Nephron (organoid): ENCODE results near the gene SLC22A14.
A peak's percentile ranks its signal among the peaks of the same experiment; 100 is the strongest.
"Not testable (repeated sequence)": the region's sequence is repeated elsewhere in the genome, so short reads cannot be mapped to it uniquely, and the experiment has no call there.

Source experiments
- H3K27ac Mint-ChIP-seq, 3 experiments: 2 replicates each; pipeline ENCODE4 v1.8.0; 2020; ENCODE audit warnings: mixed read lengths in 3 of 3, mild to moderate bottlenecking in 2 of 3, moderate library complexity in 1 of 3
- H3K27me3 Mint-ChIP-seq: 2 replicates; pipeline ENCODE4 v1.8.0; 2021; ENCODE audit warnings: low read depth, mild to moderate bottlenecking, moderate library complexity, mixed read lengths
- H3K36me3 Mint-ChIP-seq: 2 replicates; pipeline ENCODE4 v1.8.0; 2020; ENCODE audit warnings: low read depth, mixed read lengths
- H3K4me1 Mint-ChIP-seq: 2 replicates; pipeline ENCODE4 v1.8.0; 2020; ENCODE audit warnings: mixed read lengths
- H3K4me3 Mint-ChIP-seq, 3 experiments: 2 replicates each; pipeline ENCODE4 v1.8.0; 2020; ENCODE audit warnings: mild to moderate bottlenecking in 3 of 3, mixed read lengths in 3 of 3, moderate library complexity in 2 of 3
- H3K9me3 Mint-ChIP-seq: 2 replicates; pipeline ENCODE4 v1.8.0; 2020; ENCODE audit warnings: mixed read lengths
- TF ChIP-seq, protein P1 (sequence below), 3 experiments: fragments of 200-600 bp; sonication (generic); IDR thresholded peaks; one replicate each; pipeline ENCODE4 v1.5.0; 2021; ENCODE audit warnings: antibody characterized with exemption in 3 of 3; ENCODE audit not compliant: unreplicated experiment in 3 of 3

SLC22A14 gene

DNA sequence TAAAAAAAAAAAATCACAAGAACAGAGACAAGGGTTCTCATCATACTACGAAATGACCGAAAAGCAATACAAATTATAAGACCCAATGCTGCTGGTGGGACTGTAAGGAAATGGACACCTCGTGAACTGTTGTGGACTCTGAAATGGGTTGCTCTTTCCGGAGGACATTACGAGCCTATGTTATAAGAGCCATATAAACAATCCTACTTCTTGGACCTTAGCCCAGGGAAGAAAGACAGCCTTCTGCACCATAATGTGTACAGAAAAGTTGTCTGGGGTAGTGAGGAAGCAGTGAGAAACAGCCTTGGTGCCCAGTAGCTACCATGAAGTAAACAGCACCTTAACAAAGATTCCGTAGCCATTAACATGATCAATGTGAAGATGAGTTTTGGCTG, 2.7 kb downstream of the SLC22A14 start:
- Mint-ChIP-seq H3K9me3 (peaks cover 9% of the 10 kb centered on the region), H3K27ac (no peak overlapping the region), H3K4me3 (no peak overlapping the region), H3K36me3 (no peaks in the 10 kb centered on the region), H3K27me3 (peaks cover 4% of the 10 kb centered on the region), H3K4me1 (no peaks in the 10 kb centered on the region)
- TF ChIP-seq, protein P1, sequence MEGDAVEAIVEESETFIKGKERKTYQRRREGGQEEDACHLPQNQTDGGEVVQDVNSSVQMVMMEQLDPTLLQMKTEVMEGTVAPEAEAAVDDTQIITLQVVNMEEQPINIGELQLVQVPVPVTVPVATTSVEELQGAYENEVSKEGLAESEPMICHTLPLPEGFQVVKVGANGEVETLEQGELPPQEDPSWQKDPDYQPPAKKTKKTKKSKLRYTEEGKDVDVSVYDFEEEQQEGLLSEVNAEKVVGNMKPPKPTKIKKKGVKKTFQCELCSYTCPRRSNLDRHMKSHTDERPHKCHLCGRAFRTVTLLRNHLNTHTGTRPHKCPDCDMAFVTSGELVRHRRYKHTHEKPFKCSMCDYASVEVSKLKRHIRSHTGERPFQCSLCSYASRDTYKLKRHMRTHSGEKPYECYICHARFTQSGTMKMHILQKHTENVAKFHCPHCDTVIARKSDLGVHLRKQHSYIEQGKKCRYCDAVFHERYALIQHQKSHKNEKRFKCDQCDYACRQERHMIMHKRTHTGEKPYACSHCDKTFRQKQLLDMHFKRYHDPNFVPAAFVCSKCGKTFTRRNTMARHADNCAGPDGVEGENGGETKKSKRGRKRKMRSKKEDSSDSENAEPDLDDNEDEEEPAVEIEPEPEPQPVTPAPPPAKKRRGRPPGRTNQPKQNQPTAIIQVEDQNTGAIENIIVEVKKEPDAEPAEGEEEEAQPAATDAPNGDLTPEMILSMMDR (IDR thresholded peaks at IDR 0.05; ENCODE audit: unreplicated experiment in 3 of 3) = no peak

DNA sequence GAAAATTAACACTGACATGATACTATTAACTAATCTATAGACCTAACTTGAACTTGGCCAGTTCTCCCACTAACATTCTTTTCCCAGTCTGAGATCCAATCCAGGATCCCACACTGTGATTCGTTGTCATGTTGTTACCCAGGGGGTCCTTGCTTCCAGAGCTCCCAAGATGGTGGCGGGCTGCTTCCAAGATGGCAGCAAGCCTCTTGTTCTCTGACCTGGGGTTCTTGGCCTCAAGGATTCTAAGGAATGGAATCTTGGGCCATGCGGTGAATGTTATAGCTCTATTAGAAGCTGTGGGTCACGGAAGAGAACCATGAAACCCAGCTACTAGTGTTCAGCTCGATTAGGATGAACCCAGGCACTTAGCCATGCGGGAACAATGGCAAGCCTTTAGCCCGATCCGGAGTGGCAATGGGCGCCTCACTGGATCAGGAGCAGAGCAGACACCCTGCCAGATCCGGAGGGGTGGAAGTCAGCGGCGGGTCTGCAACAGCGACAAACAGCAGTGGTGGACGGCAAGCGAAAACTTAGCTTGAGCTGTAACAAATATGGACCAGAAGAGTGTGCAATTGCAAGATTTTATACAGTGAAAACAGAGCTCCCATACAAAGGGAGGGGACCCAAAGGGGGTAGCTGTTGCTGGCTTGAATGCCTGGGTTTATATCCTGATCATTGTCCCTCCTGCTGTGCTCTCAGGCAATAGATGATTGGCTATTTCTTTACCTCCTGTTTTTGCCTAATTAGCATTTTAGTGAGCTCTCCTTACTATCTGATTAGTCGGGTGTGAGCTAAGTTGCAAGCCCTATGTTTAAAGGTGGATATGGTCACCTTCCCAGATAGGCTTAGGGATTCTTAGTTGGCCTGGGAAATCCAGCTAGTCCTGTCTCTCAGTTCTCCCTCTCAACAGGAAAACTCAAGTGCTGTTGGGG, 7.5 kb downstream of the SLC22A14 start:
- H3K36me3 Mint-ChIP-seq, H3K27me3 Mint-ChIP-seq, H3K9me3 Mint-ChIP-seq, H3K4me3 Mint-ChIP-seq, H3K27ac Mint-ChIP-seq, H3K4me1 Mint-ChIP-seq: not testable (repeated sequence)

DNA sequence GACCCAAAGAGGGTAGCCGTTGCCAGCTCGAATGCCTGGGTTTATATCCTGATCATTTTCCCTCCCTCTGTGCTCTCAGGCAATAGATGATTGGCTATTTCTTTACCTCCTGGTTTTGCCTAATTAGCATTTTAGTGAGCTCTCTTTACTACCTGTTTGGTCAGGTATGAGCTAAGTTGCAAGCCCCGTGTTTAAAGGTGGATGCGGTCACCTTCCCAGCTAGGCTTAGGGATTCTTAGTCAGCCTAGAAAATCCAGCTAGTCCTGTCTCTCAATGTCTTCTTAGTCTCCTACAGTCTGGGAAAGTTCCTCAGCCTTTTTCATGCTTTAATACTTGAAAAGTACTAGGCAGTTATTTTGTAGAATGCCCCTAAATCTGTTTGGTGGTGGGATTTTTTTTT, 15.0 kb downstream of the SLC22A14 start:
- H3K27me3 Mint-ChIP-seq, H3K4me1 Mint-ChIP-seq: not testable (repeated sequence)

DNA sequence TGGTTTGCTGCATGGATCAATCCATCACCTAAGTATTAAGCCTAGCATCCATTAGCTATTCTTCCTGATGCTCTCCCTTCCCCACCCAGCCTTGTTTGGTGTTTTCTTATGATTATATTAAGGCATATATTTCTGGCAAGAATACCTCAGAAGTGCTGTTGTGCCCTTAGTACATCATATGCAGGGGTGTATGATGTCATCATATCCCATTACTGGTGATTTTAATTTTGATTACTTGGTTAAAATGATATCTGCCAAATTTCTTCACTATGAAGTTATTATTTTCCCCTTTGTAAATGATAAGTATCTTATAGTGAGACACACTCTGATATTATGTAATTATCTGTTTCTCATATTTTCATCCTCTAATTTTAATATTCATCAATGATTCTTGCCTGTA, 15.4 kb downstream of the SLC22A14 start:
- H3K27me3 Mint-ChIP-seq = peaks cover 4% of the 10 kb centered on the region
- no peaks in the 10 kb centered on the region for H3K36me3 Mint-ChIP-seq
- no peaks in the 10 kb centered on the region for H3K9me3 Mint-ChIP-seq
- TF ChIP-seq, protein P1 (IDR thresholded peaks at IDR 0.05; ENCODE audit: unreplicated experiment in 3 of 3) = no peak
- no peak overlapping the region for H3K27ac Mint-ChIP-seq
- no peaks in the 10 kb centered on the region for H3K4me1 Mint-ChIP-seq
- no peak overlapping the region for H3K4me3 Mint-ChIP-seq

More for the DNA sequence above, 15.0 kb downstream of the SLC22A14 start:
- not testable (repeated sequence) for H3K36me3 Mint-ChIP-seq, H3K27ac Mint-ChIP-seq, H3K4me3 Mint-ChIP-seq, H3K9me3 Mint-ChIP-seq

DNA sequence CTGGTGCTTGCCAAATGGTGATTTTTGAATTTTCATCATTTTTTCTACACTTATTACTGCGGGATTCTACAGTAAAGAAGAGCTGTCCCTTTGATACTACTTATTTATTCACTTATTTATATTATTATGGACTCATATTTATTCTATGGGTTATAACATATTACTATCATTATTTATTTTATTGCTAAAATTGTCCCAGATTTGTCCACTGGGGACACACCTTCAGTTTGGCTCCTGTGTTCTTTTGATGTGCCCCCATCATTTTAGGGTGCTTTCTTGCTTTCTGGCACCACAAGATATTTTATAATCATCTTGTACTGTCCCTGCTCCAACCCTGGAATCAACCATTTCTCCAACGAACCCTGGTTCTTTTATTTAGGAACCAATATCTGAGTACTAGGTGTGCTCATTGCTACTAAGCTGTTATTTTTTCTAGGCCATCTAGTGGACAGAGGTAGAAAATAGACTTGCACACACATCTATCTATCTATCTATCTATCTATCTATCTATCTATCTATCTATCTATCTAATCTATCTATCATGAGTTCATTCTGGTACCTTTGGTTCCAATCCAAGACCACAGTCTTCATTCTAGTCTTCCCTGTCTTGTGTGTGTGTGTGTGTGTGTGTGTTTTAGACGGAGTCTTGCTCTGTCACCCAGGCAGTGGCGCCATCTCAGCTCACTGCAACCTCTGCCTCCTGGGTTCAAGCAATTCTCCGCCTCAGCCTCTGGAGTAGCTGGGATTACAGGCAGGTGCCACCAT, 16.0 kb downstream of the SLC22A14 start:
- TF ChIP-seq, protein P1 (IDR thresholded peaks at IDR 0.05; ENCODE audit: unreplicated experiment in 3 of 3) = peak; percentile 31 to 40 (median 33)
- no peaks in the 10 kb centered on the region for H3K4me1 Mint-ChIP-seq
- no peaks in the 10 kb centered on the region for H3K36me3 Mint-ChIP-seq
- no peak overlapping the region for H3K27ac Mint-ChIP-seq
- H3K9me3 Mint-ChIP-seq = no peaks in the 10 kb centered on the region
- no peak overlapping the region for H3K4me3 Mint-ChIP-seq
- H3K27me3 Mint-ChIP-seq = peaks cover 4% of the 10 kb centered on the region

DNA sequence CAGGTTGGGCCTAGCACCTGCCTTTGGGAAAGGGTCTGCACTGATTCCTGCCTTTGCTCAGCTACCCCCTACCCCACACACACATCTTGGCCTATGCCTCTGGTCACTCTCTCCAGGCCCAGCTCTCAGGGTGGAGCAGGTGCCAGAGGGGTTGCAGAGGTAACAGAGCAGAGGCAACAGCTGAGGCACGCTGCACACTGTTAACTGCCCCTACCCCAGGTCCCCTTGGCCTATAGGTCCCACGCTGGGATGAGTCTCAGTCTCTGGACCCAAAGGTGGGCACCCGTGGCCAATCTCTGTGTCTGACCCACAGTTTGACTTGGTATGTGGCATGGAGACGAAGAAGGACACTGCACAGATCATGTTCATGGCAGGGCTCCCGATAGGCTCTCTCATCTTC, 24.8 kb downstream of the SLC22A14 start:
- Mint-ChIP-seq H3K9me3 (peaks cover 7% of the 10 kb centered on the region), H3K4me1 (no peaks in the 10 kb centered on the region), H3K4me3 (no peak overlapping the region), H3K27me3 (peaks cover 2% of the 10 kb centered on the region), H3K36me3 (no peaks in the 10 kb centered on the region), H3K27ac (no peak overlapping the region)
- TF ChIP-seq, protein P1 (IDR thresholded peaks at IDR 0.05; ENCODE audit: unreplicated experiment in 3 of 3) = no peak
